Small intestine (tissue), 7 donors: ENCODE results near the gene RALGAPA1. TPM values are rescaled to one million over a fixed set of nuclear protein-coding genes. Genes with fewer than 3 reads are reported as not detected.

Experiments
- DNase-seq, 2 donors: peaks; one replicate each; pipeline versions ENCODE4 v3.0.0 to v3.0.0-alpha.2; 2013
- FAIRE-seq: peaks from 2 replicates; lab custom pipeline; 2012; peaks lifted over from hg19 to GRCh38; lab: Jason Lieb, UNC
- H3K27ac ChIP-seq, 3 donors: one replicate each; pipeline ENCODE4 v1.5.1; 2013; ENCODE audit warnings: low read length in 2 of 3, mild to moderate bottlenecking in 2 of 3, control low read depth in 1 of 3, inconsistent platforms in 1 of 3, low read depth in 1 of 3, moderate library complexity in 1 of 3
- H3K27me3 ChIP-seq, 3 donors: one replicate each; pipeline ENCODE4 v1.6.1; 2013; ENCODE audit warnings: low read length in 3 of 3, inconsistent platforms in 1 of 3; ENCODE audit not compliant: control insufficient read depth in 3 of 3, insufficient read depth in 3 of 3
- H3K36me3 ChIP-seq, 3 donors: one replicate each; pipeline ENCODE4 v1.6.1; 2013; ENCODE audit warnings: low read length in 3 of 3, inconsistent platforms in 1 of 3, low read depth in 1 of 3, mild to moderate bottlenecking in 1 of 3, moderate library complexity in 1 of 3; ENCODE audit not compliant: control insufficient read depth in 3 of 3, insufficient read depth in 2 of 3
- H3K4me1 ChIP-seq, 3 donors: one replicate each; pipeline ENCODE4 v1.6.1; 2013; ENCODE audit warnings: low read length in 2 of 3, inconsistent platforms in 1 of 3, low read depth in 1 of 3, mild to moderate bottlenecking in 1 of 3, moderate library complexity in 1 of 3; ENCODE audit not compliant: control insufficient read depth in 3 of 3, insufficient read depth in 2 of 3
- H3K4me3 ChIP-seq, 3 donors: one replicate each; pipeline ENCODE4 v1.5.1; 2013; ENCODE audit warnings: low read length in 3 of 3, control low read depth in 1 of 3, inconsistent platforms in 1 of 3, low read depth in 1 of 3, mild to moderate bottlenecking in 1 of 3, moderate library complexity in 1 of 3
- H3K9me3 ChIP-seq, 2 donors: one replicate each; pipeline ENCODE4 v1.6.1; 2013; ENCODE audit warnings: low read depth in 1 of 2, low read length in 1 of 2; ENCODE audit not compliant: control insufficient read depth in 2 of 2, insufficient read depth in 1 of 2
- WGBS, 3 donors: extraction: QIAGEN DNeasy Blood & Tissue Kit; methylation state at CpG; one replicate each; pipeline ENCODE4 v1.1.7; 2013; 5-methylcytosine and 5-hydroxymethylcytosine counted together
- polyA plus RNA-seq, 4 donors: library from polyadenylated mRNA; stranded (reverse) in 3 of 4; unstranded in 1 of 4; fragments of 200-250 nt in 3 of 4; fragments of 120-200 nt in 1 of 4; gene quantifications; one replicate each; pipeline versions ENCODE4 v1.2.1 to v1.2.3, GENCODE V29; 2013
- donor health status: healthy with polysubstance abuse.
- donor health status: control.
- donor health status: control.
- donor health status: Bipolar disorder and iron deficiency.
- donor health status: healthy.

RALGAPA1 gene
- polyA plus RNA-seq, 4 donors: 9.6 to 27.6 (median 13.3) TPM

DNA sequence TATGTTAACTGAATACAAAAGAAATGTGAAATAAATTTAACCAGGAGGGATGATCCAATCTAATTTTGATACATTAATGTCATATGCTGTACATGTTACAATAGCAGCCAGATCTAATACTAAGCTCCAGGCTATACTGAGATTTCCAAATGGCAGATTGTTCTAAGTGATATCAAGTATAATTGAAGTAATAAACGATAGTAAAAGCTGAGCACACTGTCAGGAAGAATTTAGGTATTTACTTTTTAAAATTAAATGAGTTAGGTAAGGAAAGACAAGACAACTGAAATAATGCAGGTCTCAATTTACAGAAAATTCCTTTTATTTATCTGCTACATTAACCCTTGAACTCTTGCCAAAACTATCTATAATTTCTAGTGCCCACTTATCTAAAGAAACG lies 235.2 kb downstream of the RALGAPA1 start:
- Histone ChIP-seq H3K9me3 (no peaks in the 10 kb centered on the region), H3K36me3 (peaks cover 0 to 6% (median 0%) of the 10 kb centered on the region in 3 donors), H3K4me1 (no peaks in the 10 kb centered on the region), H3K27me3 (no peaks in the 10 kb centered on the region), H3K4me3 (no peak overlapping the region), H3K27ac (no peak overlapping the region)
- 48 to 64% (median 56%) methylated on average over 2 of the region's 2 CpGs for WGBS, 3 donors
- FAIRE-seq (no peak), DNase-seq (no peak)

DNA sequence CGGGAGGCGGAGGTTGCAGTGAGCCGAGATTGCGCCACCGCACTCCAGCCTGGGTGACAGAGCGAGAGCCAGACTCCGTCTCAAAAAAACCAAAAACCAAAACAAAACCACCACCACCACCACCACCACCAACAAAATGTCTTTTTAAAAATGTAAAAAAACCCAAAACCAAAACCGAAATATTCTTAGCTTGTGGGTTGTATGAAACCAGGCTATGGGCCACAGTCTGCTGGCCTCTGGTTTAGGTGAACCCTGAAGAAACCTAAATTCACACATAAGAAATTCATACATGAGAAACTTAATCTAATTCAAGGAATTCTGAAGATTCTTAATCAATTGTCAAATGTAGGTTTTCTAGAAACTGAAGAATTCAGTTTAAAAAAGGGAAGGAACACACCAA lies 237.5 kb downstream of the RALGAPA1 start:
- DNase-seq: no peak
- WGBS, 3 donors: 90 to 95% (median 90%) methylated on average over 8 of the region's 8 CpGs
- Histone ChIP-seq H3K36me3 (peaks cover 0 to 6% (median 0%) of the 10 kb centered on the region in 3 donors), H3K9me3 (no peaks in the 10 kb centered on the region), H3K4me3 (no peak overlapping the region), H3K4me1 (no peaks in the 10 kb centered on the region), H3K27me3 (no peaks in the 10 kb centered on the region), H3K27ac (no peak overlapping the region)
- FAIRE-seq: no peak

DNA sequence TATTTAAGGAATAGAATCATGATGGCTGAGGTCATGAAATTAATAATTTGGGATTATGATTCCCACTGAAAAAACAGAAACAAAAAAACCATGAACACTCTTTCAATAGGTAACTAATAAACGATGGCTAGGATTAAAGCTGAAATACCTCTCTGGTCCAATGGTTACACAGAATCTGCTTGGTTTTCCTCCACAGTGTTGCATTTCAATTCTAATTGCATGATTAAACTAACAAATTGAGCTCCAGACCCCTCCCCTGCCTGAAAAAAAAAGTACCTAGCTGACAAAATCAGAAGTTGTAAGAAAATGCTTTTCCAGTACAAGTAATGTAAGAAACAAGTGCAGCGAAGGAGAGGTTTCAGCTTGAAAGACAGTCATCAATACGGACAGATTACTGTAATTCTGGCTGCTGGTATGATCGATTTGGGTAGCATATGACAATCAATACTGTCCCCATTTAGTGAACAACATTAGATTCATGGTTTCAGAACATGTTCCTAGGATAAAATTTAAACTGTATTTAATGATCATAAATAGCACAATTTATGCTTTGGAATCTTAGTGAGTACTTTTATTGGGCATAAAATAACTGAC lies 243.1 kb downstream of the RALGAPA1 start:
- FAIRE-seq (no peak), DNase-seq (no peak)
- H3K9me3 ChIP-seq: no peaks in the 10 kb centered on the region
- H3K36me3 ChIP-seq: peaks cover 0 to 3% (median 0%) of the 10 kb centered on the region in 3 donors
- no peak overlapping the region for H3K4me3 ChIP-seq
- WGBS, 3 donors: 95 to 97% (median 97%) methylated on average over 4 of the region's 4 CpGs
- H3K27ac ChIP-seq: no peak overlapping the region
- no peaks in the 10 kb centered on the region for H3K4me1 ChIP-seq
- H3K27me3 ChIP-seq: no peaks in the 10 kb centered on the region

DNA sequence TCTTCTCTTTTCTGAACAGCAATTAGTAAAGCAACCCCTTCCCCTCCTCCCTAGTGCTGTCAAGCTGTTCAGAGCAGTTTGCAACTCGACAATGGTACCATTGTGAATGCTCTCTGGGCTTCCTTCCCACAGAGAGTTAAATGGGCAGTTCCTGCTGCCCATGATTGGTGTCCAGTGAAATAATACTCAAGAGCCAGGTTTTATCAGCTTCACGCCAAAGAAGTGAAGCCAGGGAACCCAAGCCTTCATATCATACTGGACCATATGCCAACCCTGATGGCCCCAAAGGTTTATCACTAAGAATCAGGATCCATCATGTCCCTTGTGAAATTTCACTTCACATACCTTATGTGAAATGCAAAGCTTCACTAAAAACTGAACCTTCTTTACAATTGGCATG lies 250.4 kb downstream of the RALGAPA1 start:
- DNase-seq: no peak
- no peak overlapping the region for H3K27ac ChIP-seq
- no peaks in the 10 kb centered on the region for H3K36me3 ChIP-seq
- H3K9me3 ChIP-seq: no peaks in the 10 kb centered on the region
- FAIRE-seq: no peak
- H3K27me3 ChIP-seq: no peaks in the 10 kb centered on the region
- no peaks in the 10 kb centered on the region for H3K4me1 ChIP-seq
- H3K4me3 ChIP-seq: no peak overlapping the region
- 78 to 94% (median 80%) methylated on average over 2 of the region's 2 CpGs for WGBS, 3 donors

DNA sequence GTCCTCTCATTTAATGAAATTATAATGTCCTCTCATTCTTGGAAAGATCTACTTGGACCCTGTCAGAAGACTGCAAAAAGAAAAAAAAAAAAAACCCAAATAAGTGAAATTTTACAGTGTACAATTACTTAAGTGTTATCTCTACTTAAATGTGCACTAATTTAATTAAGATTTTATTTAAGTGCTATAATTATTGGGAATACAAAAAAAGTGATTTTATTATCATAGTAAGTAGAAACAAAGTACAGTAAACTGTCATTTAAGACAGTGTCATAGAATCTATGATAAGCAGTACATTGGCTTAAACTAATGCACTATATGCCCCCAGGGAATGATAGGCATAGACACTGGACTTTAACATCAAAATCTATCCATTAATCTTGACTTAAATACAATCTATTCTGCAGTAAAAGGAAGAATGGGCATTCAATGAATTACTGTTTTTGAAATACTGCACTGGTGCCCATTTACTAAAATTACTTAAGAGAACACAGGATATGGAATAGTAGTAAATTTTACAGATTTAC lies 251.8 kb downstream of the RALGAPA1 start:
- no peaks in the 10 kb centered on the region for H3K36me3 ChIP-seq
- H3K9me3 ChIP-seq: no peaks in the 10 kb centered on the region
- no peak for FAIRE-seq
- H3K4me1 ChIP-seq: no peaks in the 10 kb centered on the region
- no peak for DNase-seq
- H3K27ac ChIP-seq: no peak overlapping the region
- H3K4me3 ChIP-seq: no peak overlapping the region
- no peaks in the 10 kb centered on the region for H3K27me3 ChIP-seq

DNA sequence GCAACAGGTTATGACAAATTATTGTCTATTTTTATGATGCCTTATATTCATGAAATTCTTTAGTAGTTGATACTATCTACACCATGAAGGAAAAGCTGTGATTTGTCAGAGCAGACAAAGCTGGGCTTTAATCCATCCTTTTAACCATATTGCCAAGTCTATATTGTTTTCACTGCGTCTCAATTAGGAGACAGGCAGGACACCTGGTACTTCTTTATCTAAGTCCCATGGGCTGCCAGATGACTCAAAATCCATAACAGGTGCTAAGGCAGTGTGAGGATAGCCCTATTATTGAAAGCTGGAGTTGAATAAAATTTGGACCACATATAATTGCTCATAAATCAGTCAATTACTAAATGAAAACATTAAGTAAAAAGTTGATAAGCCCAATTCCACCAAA lies 252.5 kb downstream of the RALGAPA1 start:
- WGBS, 3 donors: 78 to 90% (median 84%) methylated on average over 1 of the region's 1 CpG
- no peaks in the 10 kb centered on the region for H3K36me3 ChIP-seq
- H3K27ac ChIP-seq: no peak overlapping the region
- DNase-seq (no peak), FAIRE-seq (no peak)
- H3K27me3 ChIP-seq: no peaks in the 10 kb centered on the region
- H3K4me3 ChIP-seq: no peak overlapping the region
- H3K4me1 ChIP-seq: no peaks in the 10 kb centered on the region
- no peaks in the 10 kb centered on the region for H3K9me3 ChIP-seq

DNA sequence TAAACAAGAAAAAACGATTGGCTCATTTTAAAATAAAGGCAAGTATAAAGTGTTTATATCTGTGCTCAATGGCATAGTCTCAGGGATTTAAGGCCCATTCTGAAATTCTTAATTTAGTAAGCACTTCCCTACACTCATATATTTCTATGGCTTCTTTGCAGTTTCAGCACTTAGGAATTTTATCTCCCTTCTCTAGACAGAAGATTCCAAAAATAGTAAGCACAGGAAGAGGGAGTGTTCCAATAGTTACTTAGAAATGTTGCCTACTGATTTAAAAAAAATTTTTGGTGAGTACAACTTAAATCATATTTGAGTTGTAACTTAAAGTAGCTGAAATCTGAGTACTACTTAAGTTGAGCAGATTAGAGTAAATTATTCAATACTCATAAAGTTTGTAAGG lies 255.3 kb downstream of the RALGAPA1 start:
- DNase-seq (no peak), FAIRE-seq (no peak)
- Histone ChIP-seq H3K27me3 (no peaks in the 10 kb centered on the region), H3K4me1 (no peaks in the 10 kb centered on the region), H3K9me3 (no peaks in the 10 kb centered on the region), H3K4me3 (no peak overlapping the region), H3K36me3 (peaks cover 0 to 3% (median 0%) of the 10 kb centered on the region in 3 donors), H3K27ac (no peak overlapping the region)
- WGBS, 3 donors: 71 to 78% (median 72%) methylated on average over 1 of the region's 1 CpG

DNA sequence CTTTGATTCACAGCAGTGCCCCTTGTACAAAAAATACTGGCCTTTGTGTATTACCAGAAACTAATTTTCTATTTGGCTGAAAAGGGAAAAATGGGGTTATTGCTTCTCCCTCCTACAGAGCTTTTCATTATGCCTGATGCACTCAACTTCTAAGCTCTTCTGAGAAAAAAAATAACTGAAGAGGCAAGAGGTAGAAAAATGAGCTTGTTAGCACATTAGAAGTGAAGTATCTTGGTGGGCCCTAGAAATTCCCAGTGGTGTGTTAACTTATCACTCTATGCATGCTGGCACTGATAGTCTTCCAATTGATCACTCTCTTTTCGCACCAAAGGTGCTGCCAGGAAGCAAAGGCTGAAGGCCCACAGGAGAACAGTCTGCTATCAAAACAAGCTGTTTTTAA lies 258.0 kb downstream of the RALGAPA1 start:
- H3K4me3 ChIP-seq: no peak overlapping the region
- no peaks in the 10 kb centered on the region for H3K9me3 ChIP-seq
- no peak overlapping the region for H3K27ac ChIP-seq
- FAIRE-seq (no peak), DNase-seq (no peak)
- no peaks in the 10 kb centered on the region for H3K27me3 ChIP-seq
- H3K4me1 ChIP-seq: no peaks in the 10 kb centered on the region
- peaks cover 0 to 3% (median 0%) of the 10 kb centered on the region in 3 donors for H3K36me3 ChIP-seq
- WGBS, 3 donors: 91 to 95% (median 94%) methylated on average over 1 of the region's 1 CpG

DNA sequence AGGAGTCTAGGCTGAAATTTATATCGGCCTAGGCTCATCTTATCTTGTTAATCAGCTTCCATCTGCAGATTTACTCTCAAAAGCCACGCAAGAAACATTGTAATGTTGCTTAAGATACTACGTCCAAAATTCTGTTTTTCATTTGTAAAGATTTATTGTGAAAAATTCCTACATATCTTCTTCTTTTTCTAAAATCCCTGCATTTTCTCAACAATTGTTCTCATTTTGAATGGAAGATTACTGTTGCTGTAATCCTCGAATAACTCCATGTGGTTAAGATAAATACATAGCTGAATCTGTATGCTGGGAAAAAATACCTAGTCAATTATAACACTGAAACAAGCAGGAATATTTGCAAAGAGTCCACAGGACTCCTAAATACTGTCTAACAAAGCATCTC lies 259.5 kb downstream of the RALGAPA1 start:
- H3K4me1 ChIP-seq: no peaks in the 10 kb centered on the region
- no peak overlapping the region for H3K27ac ChIP-seq
- H3K36me3 ChIP-seq: peaks cover 0 to 3% (median 0%) of the 10 kb centered on the region in 3 donors
- FAIRE-seq (no peak), DNase-seq (no peak)
- H3K4me3 ChIP-seq: no peak overlapping the region
- 88 to 95% (median 92%) methylated on average over 4 of the region's 4 CpGs for WGBS, 3 donors
- H3K27me3 ChIP-seq: no peaks in the 10 kb centered on the region
- no peaks in the 10 kb centered on the region for H3K9me3 ChIP-seq
